KOPT-K1 (cell line): ENCODE data around the gene OR10Z1.

Source experiments
- H3K27ac ChIP-seq: fragments of 200-600 bp; sonication (generic); 2 replicates; pipeline ENCODE4 v1.5.1; 2016; ENCODE audit warnings: antibody characterized with exemption, mild to moderate bottlenecking, low read depth, low read length; ENCODE audit not compliant: poor library complexity, severe bottlenecking
- H3K36me3 ChIP-seq: fragments of 200-600 bp; sonication (generic); 2 replicates; pipeline ENCODE4 v1.5.1; 2017; ENCODE audit warnings: antibody characterized with exemption, mild to moderate bottlenecking, low read length, moderate library complexity; ENCODE audit not compliant: insufficient read depth
- H3K9me3 ChIP-seq: fragments of 200-600 bp; sonication (generic); 2 replicates; pipeline ENCODE4 v1.5.1; 2017; ENCODE audit warnings: antibody characterized with exemption, low read length, mild to moderate bottlenecking; ENCODE audit not compliant: insufficient read depth, poor library complexity, severe bottlenecking

Gene OR10Z1, protein sequence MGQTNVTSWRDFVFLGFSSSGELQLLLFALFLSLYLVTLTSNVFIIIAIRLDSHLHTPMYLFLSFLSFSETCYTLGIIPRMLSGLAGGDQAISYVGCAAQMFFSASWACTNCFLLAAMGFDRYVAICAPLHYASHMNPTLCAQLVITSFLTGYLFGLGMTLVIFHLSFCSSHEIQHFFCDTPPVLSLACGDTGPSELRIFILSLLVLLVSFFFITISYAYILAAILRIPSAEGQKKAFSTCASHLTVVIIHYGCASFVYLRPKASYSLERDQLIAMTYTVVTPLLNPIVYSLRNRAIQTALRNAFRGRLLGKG

DNA sequence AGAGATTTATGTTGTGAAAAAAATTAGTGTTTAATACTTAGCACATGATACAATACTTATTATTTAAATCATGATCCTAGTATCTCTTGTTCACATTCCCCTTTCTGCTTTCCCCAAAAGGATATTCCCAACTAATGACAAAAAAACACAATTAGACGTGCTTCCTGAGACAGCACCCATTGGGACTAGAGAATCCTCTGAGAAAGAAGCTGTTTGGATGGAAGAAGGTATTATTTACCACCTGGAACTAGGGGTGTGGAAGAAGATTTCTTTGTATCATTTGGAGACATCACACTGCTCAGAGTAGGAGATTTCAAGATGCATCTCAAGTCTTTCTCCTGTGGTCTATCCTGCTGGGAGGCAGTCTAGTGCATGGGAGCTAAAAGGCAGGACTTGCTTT, at the start of gene OR10Z1:
Gene OR10Z1 (plus strand): TSS at position 301 of the 400 bp plus-strand sequence. CDS start 1,171 bp downstream, outside the sequence.
- Histone ChIP-seq H3K36me3 (no peaks in the 10 kb centered on the region), H3K9me3 (no peaks in the 10 kb centered on the region), H3K27ac (no peak within 1 kb of the TSS)

DNA sequence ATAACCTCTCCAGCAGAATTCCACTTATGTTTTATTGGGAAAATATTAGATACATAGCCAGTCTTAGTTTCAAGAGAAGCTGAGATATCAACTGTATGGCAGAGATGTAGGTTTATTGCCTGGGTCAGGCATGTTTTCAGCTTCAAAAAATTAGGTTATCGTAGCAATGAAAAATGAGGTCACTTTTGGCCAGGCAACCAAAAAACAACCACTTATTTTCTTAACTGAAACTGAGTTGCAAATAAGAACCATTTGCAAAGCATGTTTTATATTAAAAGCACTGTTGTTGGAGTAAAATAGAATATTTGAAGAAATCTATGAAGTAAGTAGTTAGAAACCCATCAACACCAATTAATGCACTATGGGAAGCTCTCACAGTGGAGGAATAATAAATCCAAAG, 45.4 kb upstream of the OR10Z1 start:
- Histone ChIP-seq H3K27ac (no peak overlapping the region), H3K9me3 (no peaks in the 10 kb centered on the region), H3K36me3 (no peaks in the 10 kb centered on the region)

DNA sequence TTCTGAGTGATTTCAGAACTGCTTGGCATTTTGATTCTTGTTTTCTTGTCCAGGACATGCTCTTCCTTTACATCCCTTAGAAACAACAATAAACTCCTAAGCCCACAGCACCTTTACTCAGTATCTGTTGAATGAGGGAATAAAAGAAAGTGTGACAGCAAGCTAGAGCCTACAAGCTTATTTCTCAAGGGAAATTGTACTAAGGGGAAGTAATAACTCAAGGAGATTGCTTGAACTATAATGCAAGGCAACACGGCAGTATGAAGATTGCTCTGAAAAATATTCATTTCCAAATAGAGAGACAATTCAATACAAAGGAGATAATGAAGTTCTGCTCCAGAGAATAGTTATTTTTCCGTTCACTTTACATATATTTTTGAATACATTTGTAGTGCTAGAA, 41.2 kb upstream of the OR10Z1 start:
- no peak overlapping the region for H3K27ac ChIP-seq
- no peaks in the 10 kb centered on the region for H3K9me3 ChIP-seq
- H3K36me3 ChIP-seq = no peaks in the 10 kb centered on the region

DNA sequence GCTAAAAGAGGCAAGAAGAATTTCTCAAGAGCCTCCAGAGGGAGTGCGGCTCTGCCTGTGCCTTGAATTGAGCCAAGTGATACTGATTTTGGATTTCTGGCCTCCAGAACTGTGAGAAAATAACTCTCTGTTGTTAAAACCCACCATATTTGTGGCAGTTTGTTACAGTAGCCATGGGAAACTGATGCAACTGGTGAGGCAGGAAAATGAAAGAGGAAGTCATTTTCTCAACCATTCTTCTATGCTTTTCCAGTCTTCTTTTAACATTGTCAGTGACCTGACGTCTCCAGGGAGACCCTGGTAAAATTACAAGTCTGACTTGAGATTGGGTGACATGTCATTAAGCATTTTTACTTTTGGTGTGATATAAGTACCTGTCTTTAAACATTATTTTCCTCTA, 40.5 kb upstream of the OR10Z1 start:
- H3K36me3 ChIP-seq = no peaks in the 10 kb centered on the region

DNA sequence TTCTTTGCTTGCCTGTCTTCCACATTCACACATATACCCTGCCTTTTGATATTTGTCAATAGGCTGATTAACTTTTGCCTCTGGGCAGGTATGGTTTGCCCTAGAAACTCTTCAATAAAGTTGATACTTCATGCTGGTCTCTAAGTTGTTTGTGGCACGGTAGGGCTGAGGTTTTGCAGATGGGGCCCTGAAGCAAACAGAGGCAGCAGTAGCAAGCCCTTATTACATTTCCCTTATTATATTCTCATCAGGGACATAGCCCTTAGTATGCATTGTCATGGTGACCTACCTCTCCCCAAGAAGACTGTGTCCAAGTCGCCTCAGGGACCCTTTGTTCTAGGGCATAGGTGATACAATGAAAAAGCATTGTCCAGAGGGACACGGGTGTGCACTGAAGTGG, 34.6 kb upstream of the OR10Z1 start, which contains the start of gene OR6P1:
Gene OR6P1 (minus strand): TSS at position 101 of the 400 bp plus-strand sequence. CDS start 6,976 bp downstream, outside the sequence.
- H3K9me3 ChIP-seq = no peaks in the 10 kb centered on the region
- no peaks in the 10 kb centered on the region for H3K36me3 ChIP-seq
- no peak within 1 kb of the TSS for H3K27ac ChIP-seq

More for the DNA sequence above, 40.5 kb upstream of the OR10Z1 start:
- Histone ChIP-seq H3K27ac (no peak overlapping the region), H3K9me3 (no peaks in the 10 kb centered on the region)

DNA sequence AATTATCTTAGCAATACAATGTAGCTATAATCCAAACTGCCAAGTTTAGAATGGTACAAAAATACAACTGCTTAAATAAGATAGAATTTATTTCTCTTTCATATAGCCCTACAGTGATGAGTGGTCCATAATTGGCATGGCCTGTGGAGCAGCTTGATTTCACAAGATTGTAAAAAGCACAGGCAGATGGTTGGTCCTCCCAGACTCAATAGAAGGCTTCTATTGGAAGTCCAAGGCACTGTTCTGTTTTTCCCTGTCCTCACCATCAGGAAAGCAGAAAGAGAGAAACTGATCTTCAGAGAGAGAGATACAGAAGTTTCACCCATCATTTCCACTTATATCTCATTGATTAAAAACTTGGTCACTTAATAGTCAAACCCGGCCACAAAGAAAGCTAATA, 32.8 kb upstream of the OR10Z1 start:
- no peaks in the 10 kb centered on the region for H3K36me3 ChIP-seq
- no peak overlapping the region for H3K27ac ChIP-seq
- H3K9me3 ChIP-seq = no peaks in the 10 kb centered on the region

DNA sequence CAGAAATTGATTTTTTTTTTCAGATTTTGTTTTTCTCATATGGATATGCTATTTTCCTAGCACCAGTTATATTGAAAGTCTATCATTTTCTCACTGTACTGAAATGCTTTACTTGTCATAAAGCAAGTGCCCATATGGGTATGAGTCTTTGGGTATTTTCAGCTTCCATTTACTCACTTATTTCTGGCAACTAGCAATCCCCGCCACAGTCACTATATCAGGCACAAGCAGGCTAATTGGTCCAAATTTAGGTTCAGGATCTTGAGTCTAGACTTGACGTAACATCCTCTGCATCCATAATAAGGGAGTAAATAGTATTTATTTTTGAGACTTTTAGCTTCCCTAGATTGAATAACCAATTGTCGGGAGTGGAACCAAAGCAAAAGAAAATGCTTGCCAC, 27.5 kb upstream of the OR10Z1 start:
- Histone ChIP-seq H3K27ac (no peak overlapping the region), H3K9me3 (no peaks in the 10 kb centered on the region), H3K36me3 (no peaks in the 10 kb centered on the region)

DNA sequence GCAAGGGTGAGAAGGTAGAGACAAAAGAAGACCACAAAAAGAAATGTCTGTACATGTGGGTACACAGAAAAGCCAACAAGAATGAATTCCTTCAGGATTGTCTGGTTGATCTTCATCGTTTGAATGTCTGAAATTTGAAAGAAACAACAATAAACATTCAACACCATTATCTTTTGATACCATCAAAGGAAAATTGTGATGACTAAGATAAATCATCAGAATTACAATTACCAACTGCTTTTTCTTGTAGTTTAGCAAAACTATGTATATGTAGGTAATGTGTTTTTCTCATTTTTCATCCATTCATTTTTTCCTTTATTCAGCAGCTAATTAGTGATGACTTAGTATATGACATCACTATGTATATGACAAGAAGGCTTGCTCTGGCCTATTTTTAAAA, 25.3 kb upstream of the OR10Z1 start, which contains the start of gene OR10X1:
Gene OR10X1 (minus strand): TSS at position 167 of the 400 bp plus-strand sequence. CDS start 0 bp downstream, at position 167.
- no peaks in the 10 kb centered on the region for H3K36me3 ChIP-seq
- H3K27ac ChIP-seq = no peak within 1 kb of the TSS
- no peaks in the 10 kb centered on the region for H3K9me3 ChIP-seq

DNA sequence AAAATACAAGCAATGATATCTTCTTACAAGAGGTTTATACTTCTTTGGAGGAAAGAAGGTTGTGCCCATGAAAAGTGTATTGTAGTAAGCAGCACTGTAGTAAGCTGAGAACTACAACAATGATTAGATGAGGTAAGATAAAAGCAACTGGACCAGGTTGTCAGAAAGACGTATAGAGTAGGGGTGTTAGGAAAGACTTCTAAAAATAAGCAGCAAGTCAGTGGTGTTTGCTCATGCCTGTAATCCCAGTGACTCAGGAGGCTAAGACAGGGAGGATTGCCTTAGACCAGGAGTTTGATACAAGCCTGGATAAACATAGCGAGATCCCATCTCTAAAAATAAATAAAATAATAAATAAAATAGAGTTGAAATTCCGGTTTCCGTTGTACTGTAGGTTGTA, 21.1 kb upstream of the OR10Z1 start:
- Histone ChIP-seq H3K27ac (no peak overlapping the region), H3K9me3 (peaks cover 14% of the 10 kb centered on the region), H3K36me3 (no peaks in the 10 kb centered on the region)

DNA sequence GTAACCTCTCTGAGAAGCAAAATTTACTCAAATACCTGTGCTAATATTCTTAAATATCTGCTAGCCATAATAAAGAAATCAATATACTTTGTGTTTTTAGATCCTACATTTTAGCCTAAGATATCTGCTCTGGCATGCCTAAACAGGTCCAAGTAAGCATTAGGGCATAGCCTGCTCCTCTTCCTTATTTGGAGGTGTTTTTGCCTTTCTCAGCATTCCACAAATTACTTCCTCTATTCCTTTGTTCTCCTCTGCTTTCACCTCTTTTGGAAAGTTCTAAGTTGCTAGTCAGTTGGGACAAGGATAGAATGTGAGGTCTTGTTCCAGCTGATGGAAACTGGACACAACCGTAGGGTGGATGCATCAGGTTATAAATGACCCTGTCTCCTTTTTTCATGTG, 18.1 kb upstream of the OR10Z1 start:
- H3K27ac ChIP-seq = no peak overlapping the region
- no peaks in the 10 kb centered on the region for H3K36me3 ChIP-seq
- H3K9me3 ChIP-seq = peaks cover 14% of the 10 kb centered on the region

DNA sequence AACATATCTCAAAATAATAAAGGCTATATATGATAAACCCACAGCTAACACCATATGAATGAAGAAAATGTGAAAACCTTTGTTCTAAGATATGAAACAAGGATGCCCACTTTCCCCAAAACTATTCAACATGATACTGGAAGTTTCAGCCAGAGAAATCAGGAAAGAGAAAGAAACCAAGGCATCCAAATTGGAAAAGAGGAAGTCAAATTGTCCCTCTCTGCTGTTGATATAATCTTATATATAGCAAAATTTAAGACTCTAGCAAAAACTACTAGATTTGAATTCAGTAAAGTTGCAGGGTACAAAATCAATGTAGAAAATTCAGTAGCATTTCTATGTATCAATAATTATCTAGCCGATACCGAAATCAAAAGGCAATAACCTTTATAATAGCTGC, 4.3 kb upstream of the OR10Z1 start:
- Histone ChIP-seq H3K36me3 (no peaks in the 10 kb centered on the region), H3K27ac (no peak overlapping the region), H3K9me3 (peaks cover 34% of the 10 kb centered on the region)

DNA sequence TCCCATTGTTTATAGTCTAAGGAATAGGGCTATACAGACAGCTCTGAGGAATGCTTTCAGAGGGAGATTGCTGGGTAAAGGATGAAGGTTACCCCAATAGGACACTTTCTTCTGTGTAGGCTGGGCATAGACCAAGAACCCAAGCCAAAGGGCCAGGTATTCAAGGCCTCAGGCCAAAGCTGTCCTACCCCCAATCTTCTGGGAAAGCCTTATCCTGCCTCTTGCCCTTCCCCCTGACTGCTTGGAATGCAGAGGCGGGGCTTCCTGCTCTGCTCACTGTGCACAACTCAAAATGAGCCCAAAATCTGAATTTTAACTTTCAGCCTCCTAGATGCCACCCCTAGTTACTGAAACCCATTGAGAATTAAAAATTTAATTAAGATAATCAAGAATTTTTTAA, 2.2 kb downstream of the OR10Z1 start:
- no peak overlapping the region for H3K27ac ChIP-seq
- no peaks in the 10 kb centered on the region for H3K36me3 ChIP-seq
- no peaks in the 10 kb centered on the region for H3K9me3 ChIP-seq

DNA sequence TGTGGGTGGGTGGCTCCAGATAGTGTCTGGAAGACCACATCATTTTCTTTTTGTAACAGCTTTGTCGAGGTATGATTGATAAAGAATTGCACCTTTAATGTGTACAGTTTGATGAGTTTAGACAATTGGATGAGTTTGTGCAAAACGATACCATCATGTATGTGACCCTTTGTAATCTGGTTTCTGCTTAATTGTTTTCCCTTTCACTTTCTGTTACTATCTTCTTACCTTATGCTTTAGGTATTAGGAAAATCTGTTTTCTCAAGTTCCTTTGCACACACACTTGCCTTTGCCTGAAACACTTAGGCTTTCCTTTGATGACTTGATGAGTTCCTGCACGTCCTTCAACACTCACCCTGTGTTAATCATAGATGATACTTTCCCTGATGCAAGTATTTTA, 6.8 kb downstream of the OR10Z1 start:
- Histone ChIP-seq H3K36me3 (no peaks in the 10 kb centered on the region), H3K27ac (no peak overlapping the region), H3K9me3 (no peaks in the 10 kb centered on the region)

DNA sequence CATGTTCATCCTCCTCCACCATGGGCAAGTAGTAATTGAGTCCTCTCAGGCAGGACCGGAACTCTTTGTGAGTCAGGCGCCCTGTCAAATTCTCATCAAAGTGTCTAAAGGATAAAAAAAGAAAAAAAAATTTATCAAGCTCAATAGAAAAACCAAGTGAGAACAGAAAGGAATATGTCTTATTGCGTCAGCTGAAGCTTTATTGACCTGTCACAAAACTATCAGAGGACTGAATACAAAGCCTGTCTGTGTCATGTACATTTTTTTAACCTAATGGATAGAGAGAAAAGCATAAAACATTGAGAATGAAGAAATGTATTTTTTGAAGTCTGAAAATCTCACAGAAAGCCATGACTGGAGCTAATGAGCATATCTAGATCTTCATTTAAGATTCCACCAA, 8.7 kb downstream of the OR10Z1 start:
- no peaks in the 10 kb centered on the region for H3K36me3 ChIP-seq
- H3K27ac ChIP-seq = no peak overlapping the region
- no peaks in the 10 kb centered on the region for H3K9me3 ChIP-seq

DNA sequence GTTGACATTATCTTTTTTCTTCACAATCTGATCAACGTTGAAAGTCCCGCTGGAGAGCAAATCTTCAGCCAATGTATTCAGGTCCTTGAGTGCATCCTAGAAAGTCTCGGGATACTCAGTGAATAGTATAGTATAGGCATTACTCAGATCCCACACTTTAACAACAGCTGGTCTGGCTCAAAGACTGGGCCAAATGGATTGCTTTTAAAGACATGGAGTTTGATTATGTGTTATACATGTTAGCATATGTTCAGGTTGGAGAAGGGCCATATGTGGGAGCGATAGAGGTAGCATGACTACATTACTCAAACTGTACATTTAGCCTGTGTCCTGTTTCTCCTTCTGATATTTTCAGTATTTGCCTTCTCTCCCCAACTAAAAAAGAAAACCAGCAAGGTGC, 33.1 kb downstream of the OR10Z1 start:
- Histone ChIP-seq H3K9me3 (no peaks in the 10 kb centered on the region), H3K36me3 (peaks cover 17% of the 10 kb centered on the region; the same call in 1 of the 2 replicates), H3K27ac (no peak overlapping the region)

DNA sequence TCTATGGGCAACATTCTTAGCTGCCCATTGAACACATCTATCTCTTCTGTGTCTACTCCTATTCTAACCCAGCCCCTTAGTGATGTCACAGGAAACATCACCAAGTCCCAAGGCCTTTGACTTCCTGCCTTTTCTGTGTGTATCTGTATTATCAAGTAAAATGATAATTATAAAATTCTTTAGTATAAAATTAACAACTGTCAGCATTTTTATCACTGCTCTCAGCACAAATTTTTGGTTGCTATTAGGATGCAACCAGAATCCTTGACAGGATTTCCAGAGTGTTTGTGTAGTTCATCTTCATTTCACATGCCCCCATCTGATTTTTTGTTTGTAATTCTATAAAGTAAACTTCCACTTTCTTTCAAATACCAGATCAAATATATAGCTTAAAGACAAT, 33.8 kb downstream of the OR10Z1 start:
- Histone ChIP-seq H3K36me3 (peaks cover 17% of the 10 kb centered on the region; the same call in 1 of the 2 replicates), H3K9me3 (no peaks in the 10 kb centered on the region), H3K27ac (no peak overlapping the region)
